PC-9 (cell line): ENCODE measurements around the gene BTN3A1.

Source experiments
- EZH2 ChIP-seq: fragments of 200-600 bp; sonication (generic); IDR thresholded peaks from 2 replicates; pipeline ENCODE4 v1.8.0; 2017; ENCODE audit warnings: antibody characterized with exemption, low read depth
- TF ChIP-seq, protein P1 (sequence below): fragments of 200-600 bp; sonication (generic); conservative IDR thresholded peaks from 2 replicates; pipeline ENCODE4 v1.6.1; 2017; ENCODE audit warnings: mixed run types, antibody characterized with exemption, mild to moderate bottlenecking, moderate library complexity

DNA sequence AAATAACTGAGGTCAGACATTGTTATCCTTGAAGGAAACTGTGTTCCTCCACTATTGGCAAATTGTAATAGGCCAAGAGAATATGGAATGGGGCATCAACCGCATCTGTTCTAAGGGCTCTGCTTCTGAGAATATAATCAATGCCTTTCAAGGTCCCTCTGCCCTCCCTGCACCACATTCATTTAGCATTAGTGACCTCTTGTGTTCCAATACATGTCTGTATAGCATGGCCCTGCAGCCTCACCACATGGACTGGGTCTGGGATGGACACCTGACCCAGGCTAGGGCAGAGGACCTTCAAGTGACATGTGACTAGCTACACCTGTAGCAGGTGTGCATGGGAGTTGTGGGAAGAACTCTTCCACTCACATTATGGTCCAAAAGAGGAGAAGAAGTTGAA, 14.2 kb downstream of the BTN3A1 start:
- TF ChIP-seq, protein P1, sequence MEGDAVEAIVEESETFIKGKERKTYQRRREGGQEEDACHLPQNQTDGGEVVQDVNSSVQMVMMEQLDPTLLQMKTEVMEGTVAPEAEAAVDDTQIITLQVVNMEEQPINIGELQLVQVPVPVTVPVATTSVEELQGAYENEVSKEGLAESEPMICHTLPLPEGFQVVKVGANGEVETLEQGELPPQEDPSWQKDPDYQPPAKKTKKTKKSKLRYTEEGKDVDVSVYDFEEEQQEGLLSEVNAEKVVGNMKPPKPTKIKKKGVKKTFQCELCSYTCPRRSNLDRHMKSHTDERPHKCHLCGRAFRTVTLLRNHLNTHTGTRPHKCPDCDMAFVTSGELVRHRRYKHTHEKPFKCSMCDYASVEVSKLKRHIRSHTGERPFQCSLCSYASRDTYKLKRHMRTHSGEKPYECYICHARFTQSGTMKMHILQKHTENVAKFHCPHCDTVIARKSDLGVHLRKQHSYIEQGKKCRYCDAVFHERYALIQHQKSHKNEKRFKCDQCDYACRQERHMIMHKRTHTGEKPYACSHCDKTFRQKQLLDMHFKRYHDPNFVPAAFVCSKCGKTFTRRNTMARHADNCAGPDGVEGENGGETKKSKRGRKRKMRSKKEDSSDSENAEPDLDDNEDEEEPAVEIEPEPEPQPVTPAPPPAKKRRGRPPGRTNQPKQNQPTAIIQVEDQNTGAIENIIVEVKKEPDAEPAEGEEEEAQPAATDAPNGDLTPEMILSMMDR = no peak
- TF ChIP-seq EZH2 = no peak
